ENCODE data around the gene MMADHC. TPM values are rescaled to one million over a fixed set of nuclear protein-coding genes. Genes with fewer than 3 reads are reported as not detected.

MMADHC gene
- total RNA-seq, 1 donor from 2014 or later: 69.6 TPM

GRCh38 chr2:149536649-149537048, 50.9 kb downstream of the MMADHC start:
- no peaks in the 10 kb centered on the region for H3K36me3 Mint-ChIP-seq (ENCODE audit: low read depth)
- intact Hi-C loops (cut with micrococcal nuclease): no loop called here
- no peak overlapping the region for H3K27ac Mint-ChIP-seq
- TF ChIP-seq CTCF (IDR thresholded peaks at IDR 0.05): no peak
- no peaks in the 10 kb centered on the region for H3K27me3 Mint-ChIP-seq
- H3K4me3 Mint-ChIP-seq: no peak overlapping the region
- DNase-seq: no peak
- ChIA-PET POLR2A (no interaction called here), CTCF (no interaction called here)
- no peak for ATAC-seq (ENCODE audit: low read depth)
- H3K9me3 Mint-ChIP-seq: no peaks in the 10 kb centered on the region
- no peaks in the 10 kb centered on the region for H3K4me1 Mint-ChIP-seq

GRCh38 chr2:149534674-149535073, 52.9 kb downstream of the MMADHC start:
- Mint-ChIP-seq H3K27me3 (peaks cover 3% of the 10 kb centered on the region), H3K27ac (no peak overlapping the region), H3K4me3 (no peak overlapping the region), H3K36me3 (ENCODE audit: low read depth) (no peaks in the 10 kb centered on the region), H3K4me1 (no peaks in the 10 kb centered on the region), H3K9me3 (no peaks in the 10 kb centered on the region)
- intact Hi-C loops (cut with micrococcal nuclease): no loop called here
- ChIA-PET POLR2A (no interaction called here), CTCF (no interaction called here)
- ATAC-seq (ENCODE audit: low read depth) (no peak), DNase-seq (no peak)
- TF ChIP-seq CTCF (IDR thresholded peaks at IDR 0.05): no peak

DNA sequence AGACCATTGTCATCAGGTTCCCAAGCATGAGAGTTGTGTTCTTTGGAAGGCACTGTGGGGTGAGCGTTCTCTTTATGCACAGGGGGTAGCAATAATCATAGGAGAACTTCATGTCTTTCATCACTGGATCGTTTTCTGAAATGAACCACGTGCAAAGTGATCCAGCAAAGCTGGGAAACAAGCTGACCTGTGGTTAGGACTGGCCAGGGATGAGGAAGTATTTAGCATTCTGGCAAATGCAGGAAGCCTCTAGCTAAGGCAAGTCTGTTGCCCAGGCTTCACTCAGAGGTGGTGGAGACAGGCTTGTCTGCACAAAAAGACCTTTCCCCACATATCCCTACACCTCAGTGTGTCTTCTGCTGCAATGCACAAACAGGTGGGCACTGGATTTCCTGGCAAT, 58.6 kb downstream of the MMADHC start:
- Mint-ChIP-seq H3K27me3 (peaks cover 23% of the 10 kb centered on the region), H3K4me3 (no peak overlapping the region), H3K9me3 (no peaks in the 10 kb centered on the region), H3K4me1 (no peaks in the 10 kb centered on the region), H3K36me3 (ENCODE audit: low read depth) (no peaks in the 10 kb centered on the region), H3K27ac (no peak overlapping the region)
- ATAC-seq (ENCODE audit: low read depth) (no peak), DNase-seq (no peak)
- ChIA-PET POLR2A (no interaction called here), CTCF (interaction anchor here (1.2 kb wide), 1 partner anchor 32 kb away, joined by 3 read pairs; no protein-coding TSS in a partner anchor)
- no peak for TF ChIP-seq CTCF (IDR thresholded peaks at IDR 0.05)
- intact Hi-C loops (cut with micrococcal nuclease): no loop called here

GRCh38 chr2:149527998-149528755, 59.4 kb downstream of the MMADHC start:
- POLR2A ChIA-PET: no interaction called here
- H3K27ac Mint-ChIP-seq: no peak overlapping the region
- no peak overlapping the region for H3K4me3 Mint-ChIP-seq
- TF ChIP-seq CTCF (IDR thresholded peaks at IDR 0.05): no peak
- intact Hi-C loops (cut with micrococcal nuclease): no loop called here
- CTCF ChIA-PET: interaction anchor here (1.2 kb wide), 1 partner anchor 33 kb away, joined by 3 read pairs; no protein-coding TSS in a partner anchor
- peaks cover 23% of the 10 kb centered on the region for H3K27me3 Mint-ChIP-seq
- H3K9me3 Mint-ChIP-seq: peaks cover 2% of the 10 kb centered on the region
- H3K4me1 Mint-ChIP-seq: no peaks in the 10 kb centered on the region
- DNase-seq: no peak
- H3K36me3 Mint-ChIP-seq (ENCODE audit: low read depth): no peaks in the 10 kb centered on the region
- no peak for ATAC-seq (ENCODE audit: low read depth)

DNA sequence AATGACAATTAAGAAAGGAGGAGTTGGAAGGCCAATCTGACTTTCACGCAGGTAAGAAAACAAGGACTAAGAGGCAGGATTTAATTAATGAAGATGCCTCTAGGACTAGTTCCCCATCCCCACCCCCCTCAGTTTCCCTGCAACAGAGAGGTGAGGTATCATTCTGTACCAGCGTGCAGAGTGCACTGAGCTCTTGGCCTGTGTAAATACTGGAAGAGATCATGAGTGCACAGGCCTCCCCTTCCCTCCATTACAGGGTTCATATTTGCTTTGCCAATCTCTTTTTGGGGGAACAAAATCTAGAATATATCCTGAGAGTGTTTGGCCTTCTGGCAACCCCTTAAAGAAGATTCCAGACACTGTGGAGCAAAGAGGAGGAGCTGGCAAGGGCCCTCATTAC, 60.9 kb downstream of the MMADHC start:
- no peak overlapping the region for H3K4me3 Mint-ChIP-seq
- no peak overlapping the region for H3K27ac Mint-ChIP-seq
- no peaks in the 10 kb centered on the region for H3K36me3 Mint-ChIP-seq (ENCODE audit: low read depth)
- H3K27me3 Mint-ChIP-seq: peaks cover 23% of the 10 kb centered on the region
- TF ChIP-seq CTCF (IDR thresholded peaks at IDR 0.05): no peak
- ATAC-seq (ENCODE audit: low read depth): no peak
- POLR2A ChIA-PET: no interaction called here
- intact Hi-C loops (cut with micrococcal nuclease): no loop called here
- DNase-seq: no peak
- H3K4me1 Mint-ChIP-seq: no peaks in the 10 kb centered on the region
- CTCF ChIA-PET: no interaction called here
- peaks cover 6% of the 10 kb centered on the region for H3K9me3 Mint-ChIP-seq
